Omental fat pad (tissue), 4 donors: ENCODE data around the gene DNM1. TPM values are rescaled to one million over a fixed set of nuclear protein-coding genes. Genes with fewer than 3 reads are reported as not detected.

Experiments
- ATAC-seq: fragments of 150-250 bp; one replicate; pipeline ENCODE4 v1.9.1; 2016; ENCODE audit warnings: mild to moderate bottlenecking, moderate library complexity; ENCODE audit not compliant: low FRiP score
- DNase-seq: peaks from one replicate; pipeline ENCODE4 v3.0.0-alpha.2; 2019; ENCODE audit warnings: low spot score
- CTCF ChIP-seq, 3 donors: fragments of 450-650 bp; IDR thresholded peaks; one replicate each; pipeline ENCODE4 v1.5.1; 2016 to 2017; ENCODE audit warnings: antibody characterized with exemption in 3 of 3, mild to moderate bottlenecking in 3 of 3, moderate library complexity in 2 of 3
- total RNA-seq, 4 donors: library from RNA; depleted of rRNA; stranded (reverse); fragments of >200 nt; gene quantifications; one replicate each; pipeline ENCODE4 v1.1.0, GENCODE V29; 2016

Gene DNM1
- total RNA-seq, 4 donors from 2014 or later, result 4.0 to 60.5 (median 20.0) TPM

GRCh38 chr9:128206916-128207910, 4.0 kb downstream of the DNM1 start:
- ATAC-seq, result no peak
- DNase-seq, result no peak
- TF ChIP-seq CTCF (IDR thresholded peaks at IDR 0.05), result no peak

- no peak for DNase-seq
Measured at GRCh38 chr9:128208386-128208785, 5.2 kb downstream of the DNM1 start.

GRCh38 chr9:128208946-128209669, 5.9 kb downstream of the DNM1 start:
- ATAC-seq, result no peak
- TF ChIP-seq CTCF (IDR thresholded peaks at IDR 0.05), result no peak
- DNase-seq, result no peak

More at GRCh38 chr9:128208386-128208785, 5.2 kb downstream of the DNM1 start:
- no peak for TF ChIP-seq CTCF (IDR thresholded peaks at IDR 0.05)
- no peak for ATAC-seq

- no peak for DNase-seq
- no peak for TF ChIP-seq CTCF (IDR thresholded peaks at IDR 0.05)
- ATAC-seq, result no peak
Measured at GRCh38 chr9:128211186-128211980, 8.2 kb downstream of the DNM1 start.

- DNase-seq (no peak), ATAC-seq (no peak)
- TF ChIP-seq CTCF (IDR thresholded peaks at IDR 0.05), result no peak
Measured at GRCh38 chr9:128211981-128212281, 8.8 kb downstream of the DNM1 start.

GRCh38 chr9:128213746-128214497, 10.7 kb downstream of the DNM1 start:
- DNase-seq (no peak), ATAC-seq (no peak)
- TF ChIP-seq CTCF (IDR thresholded peaks at IDR 0.05), result no peak
